KMS-11 (cell line): ENCODE results near the gene PRKCG.

ENCODE experiments used
- H2AFZ ChIP-seq: fragments of 200-600 bp; sonication (generic); 2 replicates; pipeline ENCODE4 v1.6.1; 2016; ENCODE audit warnings: antibody characterized with exemption, mixed run types, low read depth
- H3K27ac ChIP-seq: fragments of 200-600 bp; sonication (generic); 2 replicates; pipeline ENCODE4 v1.6.1; 2016; ENCODE audit warnings: mild to moderate bottlenecking, mixed run types
- H3K27me3 ChIP-seq: fragments of 200-600 bp; sonication (generic); 2 replicates; pipeline ENCODE4 v1.6.1; 2017; ENCODE audit warnings: mild to moderate bottlenecking, low read depth, mixed run types, moderate library complexity; ENCODE audit not compliant: insufficient read depth
- H3K36me3 ChIP-seq: fragments of 200-600 bp; sonication (generic); 2 replicates; pipeline ENCODE4 v1.6.1; 2017; ENCODE audit warnings: mild to moderate bottlenecking, mixed run types; ENCODE audit not compliant: insufficient read depth
- H3K4me1 ChIP-seq: fragments of 200-600 bp; sonication (generic); 2 replicates; pipeline ENCODE4 v1.6.1; 2016; ENCODE audit warnings: mild to moderate bottlenecking, low read depth, mixed run types; ENCODE audit not compliant: poor library complexity, severe bottlenecking
- H3K4me2 ChIP-seq: fragments of 200-600 bp; sonication (generic); 2 replicates; pipeline ENCODE4 v1.7.0; 2016; ENCODE audit warnings: mild to moderate bottlenecking, mixed run types
- H3K4me3 ChIP-seq: fragments of 200-600 bp; sonication (generic); IDR thresholded peaks from 2 replicates; pipeline ENCODE4 v1.6.1; 2017; ENCODE audit warnings: low read depth, low read length, mixed read lengths; ENCODE audit not compliant: insufficient read depth
- H3K79me2 ChIP-seq: fragments of 200-600 bp; sonication (generic); 2 replicates; pipeline ENCODE4 v1.6.1; 2016; ENCODE audit warnings: low read depth, mixed run types; ENCODE audit not compliant: insufficient read depth
- H3K9ac ChIP-seq: fragments of 200-600 bp; sonication (generic); 2 replicates; pipeline ENCODE4 v1.6.1; 2016; ENCODE audit warnings: mild to moderate bottlenecking, mixed run types
- H4K20me1 ChIP-seq: fragments of 200-600 bp; sonication (generic); 2 replicates; pipeline ENCODE4 v1.6.1; 2016; ENCODE audit warnings: mild to moderate bottlenecking, mixed run types; ENCODE audit not compliant: insufficient read depth
- TF ChIP-seq, protein P1 (sequence below): fragments of 200-600 bp; sonication (generic); conservative IDR thresholded peaks from 2 replicates; pipeline ENCODE4 v1.6.1; 2017; ENCODE audit warnings: low read depth, mild to moderate bottlenecking, antibody characterized with exemption, low read length, moderate library complexity, mixed read lengths

Gene PRKCG

DNA sequence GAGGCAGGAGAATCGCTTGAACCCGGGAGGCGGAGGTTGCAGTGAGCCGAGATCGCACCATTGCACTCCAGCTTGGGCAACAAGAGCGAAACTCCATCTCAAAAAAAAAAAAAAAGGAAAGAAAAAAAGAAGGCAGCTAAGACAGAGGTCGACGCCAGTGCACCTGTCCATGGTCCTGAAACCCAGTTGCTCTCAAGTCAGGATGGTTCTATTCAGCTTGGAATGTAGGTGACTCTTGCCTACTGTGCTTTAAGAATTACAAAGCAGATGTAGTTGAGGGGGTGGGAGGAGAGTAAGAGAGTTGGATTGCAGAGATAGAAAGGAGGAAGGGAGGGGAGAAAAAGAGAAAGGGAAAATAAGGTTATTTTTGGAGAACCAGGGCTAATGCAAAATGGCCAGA is 45.7 kb downstream of the PRKCG start:
- Histone ChIP-seq H2AFZ (no peak overlapping the region), H3K4me3 (no peak overlapping the region), H3K4me1 (no peaks in the 10 kb centered on the region), H3K27me3 (peaks cover 5% of the 10 kb centered on the region; the same call in 1 of the 2 replicates), H3K79me2 (no peaks in the 10 kb centered on the region), H3K27ac (no peak overlapping the region), H3K36me3 (no peaks in the 10 kb centered on the region), H3K9ac (no peak overlapping the region), H4K20me1 (no peaks in the 10 kb centered on the region), H3K4me2 (no peak overlapping the region)
- TF ChIP-seq, protein P1, sequence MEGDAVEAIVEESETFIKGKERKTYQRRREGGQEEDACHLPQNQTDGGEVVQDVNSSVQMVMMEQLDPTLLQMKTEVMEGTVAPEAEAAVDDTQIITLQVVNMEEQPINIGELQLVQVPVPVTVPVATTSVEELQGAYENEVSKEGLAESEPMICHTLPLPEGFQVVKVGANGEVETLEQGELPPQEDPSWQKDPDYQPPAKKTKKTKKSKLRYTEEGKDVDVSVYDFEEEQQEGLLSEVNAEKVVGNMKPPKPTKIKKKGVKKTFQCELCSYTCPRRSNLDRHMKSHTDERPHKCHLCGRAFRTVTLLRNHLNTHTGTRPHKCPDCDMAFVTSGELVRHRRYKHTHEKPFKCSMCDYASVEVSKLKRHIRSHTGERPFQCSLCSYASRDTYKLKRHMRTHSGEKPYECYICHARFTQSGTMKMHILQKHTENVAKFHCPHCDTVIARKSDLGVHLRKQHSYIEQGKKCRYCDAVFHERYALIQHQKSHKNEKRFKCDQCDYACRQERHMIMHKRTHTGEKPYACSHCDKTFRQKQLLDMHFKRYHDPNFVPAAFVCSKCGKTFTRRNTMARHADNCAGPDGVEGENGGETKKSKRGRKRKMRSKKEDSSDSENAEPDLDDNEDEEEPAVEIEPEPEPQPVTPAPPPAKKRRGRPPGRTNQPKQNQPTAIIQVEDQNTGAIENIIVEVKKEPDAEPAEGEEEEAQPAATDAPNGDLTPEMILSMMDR = no peak

DNA sequence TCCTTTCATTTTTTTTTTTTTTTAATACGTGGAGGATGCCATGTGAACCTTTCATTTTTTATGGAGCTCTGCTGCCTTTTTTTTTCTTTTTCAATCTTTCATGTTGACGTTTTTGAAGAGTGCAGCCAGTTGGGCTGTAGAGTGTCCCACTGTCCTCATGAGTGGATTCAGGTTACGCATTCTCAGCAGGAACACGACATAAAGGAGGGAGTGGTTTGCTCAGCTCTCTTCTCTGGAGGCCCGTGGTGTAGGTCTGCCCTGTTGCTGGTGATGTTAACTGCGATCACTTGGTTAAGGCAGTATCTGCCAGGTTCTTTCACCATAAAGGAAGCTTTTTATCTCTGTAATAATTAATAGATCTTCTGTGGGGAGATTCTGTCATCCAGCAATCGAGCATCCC is 54.0 kb downstream of the PRKCG start:
- Histone ChIP-seq H3K4me3 (no peak overlapping the region), H3K27me3 (no peaks in the 10 kb centered on the region; the same call in 1 of the 2 replicates), H2AFZ (no peak overlapping the region), H3K27ac (no peak overlapping the region), H4K20me1 (no peaks in the 10 kb centered on the region), H3K79me2 (no peaks in the 10 kb centered on the region), H3K36me3 (no peaks in the 10 kb centered on the region), H3K9ac (no peak overlapping the region), H3K4me1 (no peaks in the 10 kb centered on the region), H3K4me2 (no peak overlapping the region)
- TF ChIP-seq, protein P1 = no peak

DNA sequence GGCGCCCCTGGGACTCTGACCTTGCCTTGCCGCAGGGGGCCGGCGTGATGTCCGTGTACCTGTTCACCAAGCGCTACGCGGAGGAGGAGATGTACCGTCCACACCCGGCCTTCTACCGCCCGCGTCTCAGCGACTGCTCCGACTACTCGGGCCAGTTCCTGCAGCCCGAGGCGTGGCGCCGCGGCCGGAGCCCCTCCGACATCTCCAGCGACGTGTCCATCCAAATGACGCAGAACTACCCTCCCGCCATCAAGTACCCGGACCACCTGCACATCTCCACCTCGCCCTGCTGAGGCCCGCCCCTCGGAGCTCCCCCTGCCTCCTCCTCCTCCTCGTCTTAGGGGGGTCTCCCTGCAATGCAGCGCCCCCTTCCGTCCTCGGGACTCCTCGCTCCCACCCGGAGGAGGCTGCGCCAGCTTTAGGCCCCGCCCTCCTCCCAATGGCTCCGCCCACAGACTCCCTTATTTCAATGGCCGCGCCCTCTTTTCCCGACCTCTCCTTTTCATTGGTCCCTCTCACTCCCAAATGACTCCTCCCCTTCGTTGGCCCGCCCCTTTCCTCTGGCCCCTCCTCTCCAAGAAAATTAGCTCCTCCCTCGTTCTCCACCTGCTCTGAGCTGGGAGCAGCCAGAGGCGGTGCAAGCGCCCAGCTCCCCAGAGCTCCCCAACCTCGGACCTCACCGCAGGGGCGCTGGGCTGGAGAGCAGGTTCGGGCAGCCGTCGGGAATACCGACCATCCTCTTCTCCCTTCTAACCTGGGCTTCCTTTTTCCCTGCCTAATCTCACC is 60.2 kb downstream of the PRKCG start:
- H3K4me1 ChIP-seq = no peaks in the 10 kb centered on the region
- H4K20me1 ChIP-seq = no peaks in the 10 kb centered on the region
- no peak overlapping the region for H3K4me3 ChIP-seq
- no peak overlapping the region for H3K27ac ChIP-seq
- H3K9ac ChIP-seq = no peak overlapping the region
- H3K36me3 ChIP-seq = no peaks in the 10 kb centered on the region
- H3K79me2 ChIP-seq = no peaks in the 10 kb centered on the region
- H2AFZ ChIP-seq = no peak overlapping the region
- H3K4me2 ChIP-seq = no peak overlapping the region
- H3K27me3 ChIP-seq = no peaks in the 10 kb centered on the region; the same call in 1 of the 2 replicates
- TF ChIP-seq, protein P1 = no peak

DNA sequence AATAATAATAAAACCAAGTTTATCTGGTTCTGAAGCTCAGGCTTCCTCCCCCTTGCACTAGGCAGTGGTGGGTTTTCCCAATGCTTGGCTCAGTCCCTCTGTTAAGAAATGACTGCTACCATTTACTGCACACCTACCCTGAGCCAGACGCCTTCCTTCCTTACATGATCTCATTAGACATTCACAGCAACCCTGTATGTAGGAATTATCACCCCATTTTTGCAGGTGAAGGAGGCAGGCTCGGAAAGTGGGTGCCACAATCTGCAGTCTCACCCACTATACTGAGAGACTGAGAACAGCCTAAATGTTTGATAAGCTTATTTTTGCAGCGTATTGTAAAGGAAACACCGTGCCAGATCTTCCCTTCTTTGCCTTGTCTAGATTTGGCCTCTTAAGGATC is 62.4 kb downstream of the PRKCG start:
- H4K20me1 ChIP-seq = no peaks in the 10 kb centered on the region

More for the DNA sequence above, 62.4 kb downstream of the PRKCG start:
- Histone ChIP-seq H3K36me3 (no peaks in the 10 kb centered on the region), H3K4me2 (no peak overlapping the region), H3K79me2 (no peaks in the 10 kb centered on the region), H3K27me3 (no peaks in the 10 kb centered on the region; the same call in 1 of the 2 replicates), H3K4me3 (no peak overlapping the region), H2AFZ (no peak overlapping the region), H3K4me1 (no peaks in the 10 kb centered on the region), H3K9ac (no peak overlapping the region), H3K27ac (no peak overlapping the region)
- TF ChIP-seq, protein P1 = no peak
